DOHH2 (cell line): Measurements from ENCODE around the gene MEX3D.

Source experiments
- EZH2phosphoT487 ChIP-seq: fragments of 200-600 bp; sonication (generic); IDR thresholded peaks from 2 replicates; pipeline ENCODE4 v1.6.1; 2017; ENCODE audit warnings: borderline replicate concordance, mild to moderate bottlenecking, antibody characterized with exemption, low read length, moderate library complexity, mixed read lengths
- TF ChIP-seq, protein P1 (sequence below): fragments of 200-600 bp; sonication (generic); IDR thresholded peaks from one replicate; pipeline ENCODE4 v1.5.1; 2014; ENCODE audit warnings: antibody characterized with exemption, mild to moderate bottlenecking, low read depth, low read length; ENCODE audit not compliant: poor library complexity, severe bottlenecking

DNA sequence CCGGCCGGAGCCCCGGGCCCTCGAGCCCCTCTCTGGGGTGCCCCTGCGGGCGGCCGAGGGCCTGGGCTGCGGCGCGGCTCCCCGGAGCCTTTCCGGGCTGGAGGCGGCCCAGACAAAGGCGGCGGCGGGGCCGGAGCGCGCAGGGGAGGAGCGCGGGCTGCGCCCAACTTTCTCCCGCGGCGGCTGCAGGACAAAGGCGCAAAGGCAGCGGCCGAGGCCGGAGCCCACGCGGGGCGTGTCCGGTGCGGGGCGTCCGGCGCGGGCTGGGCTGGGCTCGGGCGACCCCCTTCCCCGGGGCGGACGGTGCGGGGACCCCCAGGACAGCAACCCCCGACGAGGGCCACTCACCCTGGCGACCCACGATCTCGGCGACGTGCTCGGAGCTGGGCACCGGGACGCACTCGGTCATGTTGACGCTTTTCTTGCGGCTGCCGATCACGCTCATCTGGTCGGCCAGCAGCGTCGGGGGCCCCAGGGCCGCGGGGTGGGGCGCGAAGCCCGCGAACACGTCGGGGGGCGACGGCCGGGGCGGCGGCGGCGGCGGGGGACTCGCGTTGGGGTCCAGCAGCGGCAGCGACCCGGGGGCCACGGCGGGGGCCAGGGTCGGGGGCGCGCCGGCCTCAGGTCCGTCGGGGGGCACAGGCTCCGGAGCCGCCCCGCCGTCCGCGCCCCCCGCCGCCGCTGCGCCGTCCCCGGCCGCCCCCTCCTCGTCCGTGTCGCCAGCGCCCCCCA is 843 bp downstream of the MEX3D start:
- TF ChIP-seq, protein P1, sequence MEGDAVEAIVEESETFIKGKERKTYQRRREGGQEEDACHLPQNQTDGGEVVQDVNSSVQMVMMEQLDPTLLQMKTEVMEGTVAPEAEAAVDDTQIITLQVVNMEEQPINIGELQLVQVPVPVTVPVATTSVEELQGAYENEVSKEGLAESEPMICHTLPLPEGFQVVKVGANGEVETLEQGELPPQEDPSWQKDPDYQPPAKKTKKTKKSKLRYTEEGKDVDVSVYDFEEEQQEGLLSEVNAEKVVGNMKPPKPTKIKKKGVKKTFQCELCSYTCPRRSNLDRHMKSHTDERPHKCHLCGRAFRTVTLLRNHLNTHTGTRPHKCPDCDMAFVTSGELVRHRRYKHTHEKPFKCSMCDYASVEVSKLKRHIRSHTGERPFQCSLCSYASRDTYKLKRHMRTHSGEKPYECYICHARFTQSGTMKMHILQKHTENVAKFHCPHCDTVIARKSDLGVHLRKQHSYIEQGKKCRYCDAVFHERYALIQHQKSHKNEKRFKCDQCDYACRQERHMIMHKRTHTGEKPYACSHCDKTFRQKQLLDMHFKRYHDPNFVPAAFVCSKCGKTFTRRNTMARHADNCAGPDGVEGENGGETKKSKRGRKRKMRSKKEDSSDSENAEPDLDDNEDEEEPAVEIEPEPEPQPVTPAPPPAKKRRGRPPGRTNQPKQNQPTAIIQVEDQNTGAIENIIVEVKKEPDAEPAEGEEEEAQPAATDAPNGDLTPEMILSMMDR = no peak
- no peak for TF ChIP-seq EZH2phosphoT487
